B cell (primary cell): ENCODE measurements around the gene NDFIP1. TPM values are rescaled to one million over a fixed set of nuclear protein-coding genes. Genes with fewer than 3 reads are reported as not detected.

Experiments
- ATAC-seq: fragments of 200-7000 bp; cut with Tn5 transposase; one replicate; pipeline ENCODE4 v1.10.0; 2021; ENCODE audit warnings: low read depth, mild to moderate bottlenecking, moderate number of reproducible peaks, moderate library complexity
- CTCF ChIA-PET: fragments of 350-600 bp; sonication (Branson Sonifier 250); formaldehyde crosslinking; loops from one replicate; lab custom pipeline; 2021; ENCODE audit warnings: antibody characterized with exemption, inconsistent platforms; lab: Charles Lee
- POLR2A ChIA-PET: fragments of 350-600 bp; sonication (Branson Sonifier 250); formaldehyde crosslinking; loops from one replicate; lab custom pipeline; 2021; ENCODE audit warnings: antibody characterized with exemption; lab: Charles Lee
- DNase-seq: peaks from one replicate; pipeline ENCODE4 v3.0.0; 2013
- H2AFZ ChIP-seq: 2 replicates; pipeline ENCODE4 v1.6.1; 2012; ENCODE audit warnings: mild to moderate bottlenecking, low read depth, low read length; ENCODE audit not compliant: insufficient read depth, poor library complexity, severe bottlenecking
- H3K27ac ChIP-seq, 2 donors: 1 replicate in 1 of 2; 2 replicates in 1 of 2; pipeline ENCODE4 v1.5.1; 2012 to 2013; ENCODE audit warnings: low read length in 2 of 2, mild to moderate bottlenecking in 2 of 2, moderate library complexity in 1 of 2
- H3K27me3 ChIP-seq, 4 experiments: fragments of 200-600 bp in 1 of 4; sonication (generic) in 1 of 4; replicated peaks in 1 of 4; 1 replicate in 2 of 4; 2 replicates in 2 of 4; pipeline versions ENCODE4 v1.6.1 to v1.7.0; 2013 to 2016; ENCODE audit warnings: low read length in 3 of 4, mild to moderate bottlenecking in 2 of 4, mixed read lengths in 1 of 4, moderate library complexity in 1 of 4; ENCODE audit not compliant: insufficient read depth in 4 of 4, control insufficient read depth in 3 of 4; ENCODE audit errors: control extremely low read depth in 1 of 4
- H3K36me3 ChIP-seq, 2 experiments: replicated peaks in 1 of 2; 1 replicate in 1 of 2; 2 replicates in 1 of 2; pipeline versions ENCODE4 v1.6.1 to v1.7.1; 2013; ENCODE audit warnings: low read length in 1 of 2; ENCODE audit not compliant: insufficient read depth in 2 of 2, control insufficient read depth in 1 of 2; ENCODE audit errors: control extremely low read depth in 1 of 2, extremely low read depth in 1 of 2
- H3K4me1 ChIP-seq, 2 donors: fragments of 200-600 bp in 1 of 2; sonication (generic) in 1 of 2; 1 replicate in 1 of 2; 2 replicates in 1 of 2; pipeline versions ENCODE4 v1.5.1 to v1.6.1; 2013 to 2017; ENCODE audit warnings: low read length in 2 of 2; ENCODE audit not compliant: control insufficient read depth in 2 of 2, insufficient read depth in 2 of 2
- H3K4me2 ChIP-seq: replicated peaks from 2 replicates; pipeline ENCODE3; 2012; ENCODE audit warnings: mild to moderate bottlenecking, low read depth, low read length; ENCODE audit not compliant: poor library complexity, severe bottlenecking
- H3K4me3 ChIP-seq, 5 experiments: fragments of 200-600 bp in 1 of 5; sonication (generic) in 1 of 5; 1 replicate in 3 of 5; 2 replicates in 2 of 5; pipeline versions ENCODE4 v1.5.1 to v1.7.0; 2011 to 2016; ENCODE audit warnings: low read length in 4 of 5, mild to moderate bottlenecking in 4 of 5, low read depth in 2 of 5, control low read depth in 1 of 5, moderate library complexity in 1 of 5; ENCODE audit not compliant: insufficient read depth in 1 of 5; ENCODE audit errors: control extremely low read depth in 1 of 5, extremely low read depth in 1 of 5
- H3K79me2 ChIP-seq: fragments of 200-600 bp; sonication (generic); one replicate; pipeline ENCODE4 v1.6.0; 2016; ENCODE audit warnings: low read length; ENCODE audit not compliant: control insufficient read depth, insufficient read depth
- H3K9ac ChIP-seq: fragments of 200-600 bp; sonication (generic); 2 replicates; pipeline ENCODE4 v1.6.1; 2017; ENCODE audit warnings: mild to moderate bottlenecking, low read length, moderate library complexity
- H3K9me3 ChIP-seq, 3 donors: one replicate each; pipeline versions ENCODE4 v1.6.1 to v1.7.1; 2013; ENCODE audit warnings: low read length in 2 of 3; ENCODE audit not compliant: control insufficient read depth in 2 of 3, insufficient read depth in 1 of 3; ENCODE audit errors: control extremely low read depth in 1 of 3
- H4K20me1 ChIP-seq: 2 replicates; pipeline ENCODE4 v1.6.0; 2012; ENCODE audit warnings: mild to moderate bottlenecking, low read length; ENCODE audit not compliant: insufficient read depth, control insufficient read depth, poor library complexity, severe bottlenecking
- H3K27ac Mint-ChIP-seq: one replicate; pipeline ENCODE4 v1.8.0; 2021; ENCODE audit warnings: mixed read lengths
- H3K27me3 Mint-ChIP-seq: one replicate; pipeline ENCODE4 v1.8.0; 2021; ENCODE audit warnings: mixed read lengths
- H3K4me1 Mint-ChIP-seq: one replicate; pipeline ENCODE4 v1.8.0; 2021; ENCODE audit warnings: mixed read lengths
- H3K4me3 Mint-ChIP-seq: one replicate; pipeline ENCODE4 v1.8.0; 2021; ENCODE audit warnings: mixed read lengths
- H3K9me3 Mint-ChIP-seq: one replicate; pipeline ENCODE4 v1.8.0; 2022; ENCODE audit warnings: mixed read lengths; ENCODE audit not compliant: insufficient read depth
- EZH2 ChIP-seq: IDR thresholded peaks from 2 replicates; pipeline ENCODE4 v1.6.1; 2012; ENCODE audit warnings: borderline replicate concordance, low read depth, mild to moderate bottlenecking, moderate library complexity, low read length; ENCODE audit not compliant: insufficient read depth, poor library complexity, severe bottlenecking
- WGBS: methylation state at CpG from one replicate; pipeline ENCODE4 v1.1.5; 2013; ENCODE audit warnings: missing lambda C conversion rate; ENCODE audit not compliant: insufficient coverage; 5-methylcytosine and 5-hydroxymethylcytosine counted together
- intact Hi-C: fragments of 100-400 bp; cut with micrococcal nuclease; formaldehyde crosslinking; loops from one replicate; pipeline ENCODE4 v1.10.0; 2022
- polyA plus RNA-seq: library from polyadenylated mRNA; depleted of rRNA; stranded (reverse); fragments of >200 nt; gene quantifications from 2 replicates; pipeline ENCODE4 v1.2.3, GENCODE V29; 2012
- total RNA-seq, 2 donors: library from RNA; stranded (reverse); fragments of 120-200 nt in 1 of 2; gene quantifications; 1 replicate in 1 of 2; 2 replicates in 1 of 2; pipeline versions ENCODE4 v1.2.3 to v1.2.4, GENCODE V29; 2013 to 2022
- TF ChIP-seq, protein P1 (sequence below): fragments of 200-600 bp; IDR thresholded peaks from one replicate; pipeline ENCODE4 v1.8.0; 2022; ENCODE audit warnings: antibody characterized with exemption, mild to moderate bottlenecking

The NDFIP1 gene
- total and polyA plus RNA-seq, 2 donors (not counting 1 experiment from before 2014, with no cell fraction given): 10.6 to 34.6 TPM

DNA sequence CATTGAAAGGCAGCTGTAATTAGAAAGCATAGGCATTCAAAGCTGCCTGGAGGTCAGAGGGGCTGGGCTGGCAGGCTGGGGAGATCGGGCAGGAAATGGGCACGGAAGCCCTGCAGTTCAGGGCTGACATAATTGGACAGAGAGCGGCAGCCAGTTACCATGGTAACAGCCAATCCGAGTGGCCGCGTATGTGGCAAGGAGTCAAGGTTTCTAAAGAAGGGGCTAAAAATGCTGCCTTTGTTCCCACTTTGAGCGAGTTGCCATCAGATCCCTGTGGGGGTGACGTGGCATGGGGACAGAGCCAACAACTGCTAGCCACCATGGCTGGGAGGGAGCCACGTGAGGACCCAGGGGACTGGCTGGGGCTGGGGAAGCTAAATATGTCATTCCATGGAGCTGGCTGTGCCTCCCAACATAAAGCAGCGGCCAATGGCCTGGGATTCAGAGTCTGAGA lies 44.7 kb upstream of the NDFIP1 start:
- Mint-ChIP-seq H3K27me3 (peaks cover 26% of the 10 kb centered on the region), H3K27ac (no peak overlapping the region), H3K9me3 (no peaks in the 10 kb centered on the region), H3K4me1 (peaks cover 6% of the 10 kb centered on the region), H3K4me3 (no peak overlapping the region)
- intact Hi-C loops: no loop called here
- Histone ChIP-seq H3K79me2 (no peaks in the 10 kb centered on the region), H3K9ac (no peak overlapping the region), H3K4me2 (no peak overlapping the region), H3K9me3 (no peaks in the 10 kb centered on the region), H3K27ac (no peak overlapping the region), H3K4me3 (no peak overlapping the region), H4K20me1 (no peaks in the 10 kb centered on the region), H3K36me3 (no peaks in the 10 kb centered on the region), H2AFZ (peak overlapping the region; percentile 18), H3K4me1 (no peaks in the 10 kb centered on the region), H3K27me3 (peaks cover 0 to 2% (median 0%) of the 10 kb centered on the region in 4 experiments)
- WGBS: 21% methylated on average over 9 of the region's 10 CpGs
- ChIA-PET CTCF (no interaction called here), POLR2A (no interaction called here)
- ATAC-seq (no peak), DNase-seq (no peak)
- no peak for TF ChIP-seq EZH2
- TF ChIP-seq, protein P1, sequence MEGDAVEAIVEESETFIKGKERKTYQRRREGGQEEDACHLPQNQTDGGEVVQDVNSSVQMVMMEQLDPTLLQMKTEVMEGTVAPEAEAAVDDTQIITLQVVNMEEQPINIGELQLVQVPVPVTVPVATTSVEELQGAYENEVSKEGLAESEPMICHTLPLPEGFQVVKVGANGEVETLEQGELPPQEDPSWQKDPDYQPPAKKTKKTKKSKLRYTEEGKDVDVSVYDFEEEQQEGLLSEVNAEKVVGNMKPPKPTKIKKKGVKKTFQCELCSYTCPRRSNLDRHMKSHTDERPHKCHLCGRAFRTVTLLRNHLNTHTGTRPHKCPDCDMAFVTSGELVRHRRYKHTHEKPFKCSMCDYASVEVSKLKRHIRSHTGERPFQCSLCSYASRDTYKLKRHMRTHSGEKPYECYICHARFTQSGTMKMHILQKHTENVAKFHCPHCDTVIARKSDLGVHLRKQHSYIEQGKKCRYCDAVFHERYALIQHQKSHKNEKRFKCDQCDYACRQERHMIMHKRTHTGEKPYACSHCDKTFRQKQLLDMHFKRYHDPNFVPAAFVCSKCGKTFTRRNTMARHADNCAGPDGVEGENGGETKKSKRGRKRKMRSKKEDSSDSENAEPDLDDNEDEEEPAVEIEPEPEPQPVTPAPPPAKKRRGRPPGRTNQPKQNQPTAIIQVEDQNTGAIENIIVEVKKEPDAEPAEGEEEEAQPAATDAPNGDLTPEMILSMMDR: no peak

DNA sequence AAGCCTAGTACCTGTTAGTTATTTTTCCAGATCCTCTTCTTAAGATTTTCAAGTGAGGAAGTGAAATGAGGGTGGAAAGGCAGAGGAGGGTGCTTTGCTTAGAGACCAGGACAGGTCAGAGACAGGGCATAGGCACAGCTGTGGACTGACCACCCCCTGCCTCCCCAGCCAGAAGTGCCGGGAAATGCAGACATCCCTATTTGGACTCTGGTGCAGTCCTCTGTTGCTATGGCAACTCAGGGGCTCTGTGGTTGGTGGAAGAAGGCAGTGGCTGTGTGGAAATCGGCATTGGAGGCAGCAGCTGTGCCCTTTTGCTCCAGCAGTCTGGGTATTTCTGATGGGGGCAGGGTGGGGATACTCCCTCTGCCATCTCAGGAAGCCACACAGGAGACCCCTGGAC lies 43.3 kb upstream of the NDFIP1 start:
- no peak overlapping the region for H3K4me3 ChIP-seq
- no peaks in the 10 kb centered on the region for H3K9me3 ChIP-seq
- H3K27me3 ChIP-seq: no peaks in the 10 kb centered on the region
- peaks cover 6% of the 10 kb centered on the region for H3K4me1 Mint-ChIP-seq
- H3K79me2 ChIP-seq: no peaks in the 10 kb centered on the region
- ChIA-PET POLR2A (no interaction called here), CTCF (no interaction called here)
- no peak overlapping the region for H3K9ac ChIP-seq
- no peaks in the 10 kb centered on the region for H3K9me3 Mint-ChIP-seq
- DNase-seq (no peak), ATAC-seq (no peak)
- no peak overlapping the region for H3K27ac Mint-ChIP-seq
- peaks cover 21% of the 10 kb centered on the region for H3K27me3 Mint-ChIP-seq
- no peak overlapping the region for H2AFZ ChIP-seq
- no peak overlapping the region for H3K4me3 Mint-ChIP-seq
- no peak overlapping the region for H3K4me2 ChIP-seq
- TF ChIP-seq, protein P1: no peak
- H4K20me1 ChIP-seq: no peaks in the 10 kb centered on the region
- H3K4me1 ChIP-seq: no peaks in the 10 kb centered on the region
- H3K27ac ChIP-seq: no peak overlapping the region
- 79% methylated on average over 2 of the region's 2 CpGs for WGBS
- H3K36me3 ChIP-seq: no peaks in the 10 kb centered on the region
- intact Hi-C loops: no loop called here
